Occipital lobe (tissue), 2 donors: Measurements from ENCODE around the gene SLC51B. TPM values are rescaled to one million over a fixed set of nuclear protein-coding genes. Genes with fewer than 3 reads are reported as not detected.
A peak's percentile ranks its signal among the peaks of the same experiment; 100 is the strongest.
"Not testable (repeated sequence)": the region's sequence is repeated elsewhere in the genome, so short reads cannot be mapped to it uniquely, and the experiment has no call there.

Experiments used
- DNase-seq: peaks from one replicate; lab custom pipeline; 2025; lab: John Stamatoyannopoulos, UW
- total RNA-seq: library from RNA; depleted of rRNA; stranded (reverse); fragments of >200 nt; gene quantifications from one replicate; pipeline ENCODE4 v1.2.3, GENCODE V29; 2014

Gene SLC51B
- total RNA-seq, 1 donor from 2014 or later: not detected

DNA sequence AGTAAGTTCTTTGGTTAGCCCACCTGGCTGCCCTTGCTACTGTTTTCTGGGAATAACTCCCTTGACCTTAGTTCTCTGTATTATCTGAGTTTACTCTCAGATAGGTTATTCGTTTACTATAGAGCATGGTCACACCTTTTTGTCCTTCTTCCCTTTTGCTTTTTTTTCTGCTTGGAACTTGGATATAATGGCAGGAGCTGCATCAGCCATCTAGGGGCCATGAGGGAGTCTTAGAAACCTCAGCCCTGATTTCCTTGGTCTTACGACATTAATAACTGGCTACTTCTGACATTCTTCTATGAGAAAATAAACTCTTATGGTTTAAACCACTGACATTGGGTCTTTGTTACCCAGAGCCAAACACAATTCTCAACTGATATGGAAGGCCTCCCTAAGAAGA, 3.4 kb upstream of the SLC51B start:
- DNase-seq: no peak

- no peak for DNase-seq
Observed at GRCh38 chr15:65042776-65043327, 2.3 kb upstream of the SLC51B start.

- not testable (repeated sequence) for DNase-seq
Observed at GRCh38 chr15:65044218-65044617, 969 bp upstream of the SLC51B start.

GRCh38 chr15:65048241-65048640, 3.1 kb downstream of the SLC51B start:
- no peak for DNase-seq

DNA sequence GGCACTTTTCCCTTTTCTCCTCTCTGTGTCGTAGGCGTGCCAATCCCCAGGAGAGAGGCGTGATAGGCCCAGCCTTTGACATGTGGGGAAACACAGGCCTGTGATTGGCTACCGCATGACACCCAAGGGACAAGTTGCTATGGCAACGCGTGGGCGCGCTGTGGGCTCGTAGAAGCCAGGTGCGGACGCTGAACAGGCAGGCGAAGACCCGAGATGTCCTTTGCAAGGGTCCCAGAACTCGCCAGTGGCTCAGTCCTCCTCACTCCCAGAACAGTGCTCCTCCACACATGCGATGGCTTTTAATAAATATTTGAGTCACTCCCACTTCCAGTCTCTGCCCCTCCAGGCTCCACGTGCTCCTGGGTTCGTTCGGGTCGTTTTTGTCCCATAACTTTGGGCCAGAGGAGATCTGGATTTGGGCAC, 4.2 kb downstream of the SLC51B start:
- DNase-seq: peak; percentile 90

GRCh38 chr15:65050270-65050669, 5.1 kb downstream of the SLC51B start:
- no peak for DNase-seq

- no peak for DNase-seq
Observed at GRCh38 chr15:65051266-65051665, 6.1 kb downstream of the SLC51B start.

GRCh38 chr15:65052956-65053355, 7.8 kb downstream of the SLC51B start:
- DNase-seq: no peak

GRCh38 chr15:65054333-65055200, 9.4 kb downstream of the SLC51B start:
- DNase-seq: peak; percentile 42

GRCh38 chr15:65055201-65055870, 10.1 kb downstream of the SLC51B start:
- no peak for DNase-seq

GRCh38 chr15:65056106-65056505, 10.9 kb downstream of the SLC51B start:
- DNase-seq: no peak

- DNase-seq: no peak
Observed at GRCh38 chr15:65056868-65057548, 11.8 kb downstream of the SLC51B start.

DNA sequence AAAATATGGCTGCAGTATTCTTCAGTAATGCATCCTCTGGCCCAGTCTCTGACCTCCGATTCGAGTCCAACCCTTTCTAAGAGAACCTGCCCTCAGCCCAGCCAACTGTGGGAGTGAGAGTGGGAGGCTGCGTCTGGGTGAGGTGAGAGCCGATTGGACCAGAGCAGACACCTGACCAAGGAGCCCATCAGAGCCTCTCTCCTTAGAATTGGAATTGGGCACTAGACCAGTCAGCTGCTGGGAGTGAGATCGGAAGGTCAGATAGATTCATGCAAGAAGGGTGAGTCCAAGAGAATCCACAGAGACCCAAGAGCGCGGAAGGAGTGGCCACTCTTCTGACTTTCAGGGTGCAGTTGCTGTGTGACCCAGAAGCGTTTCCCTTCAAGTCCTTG, 12.4 kb downstream of the SLC51B start:
- no peak for DNase-seq

DNA sequence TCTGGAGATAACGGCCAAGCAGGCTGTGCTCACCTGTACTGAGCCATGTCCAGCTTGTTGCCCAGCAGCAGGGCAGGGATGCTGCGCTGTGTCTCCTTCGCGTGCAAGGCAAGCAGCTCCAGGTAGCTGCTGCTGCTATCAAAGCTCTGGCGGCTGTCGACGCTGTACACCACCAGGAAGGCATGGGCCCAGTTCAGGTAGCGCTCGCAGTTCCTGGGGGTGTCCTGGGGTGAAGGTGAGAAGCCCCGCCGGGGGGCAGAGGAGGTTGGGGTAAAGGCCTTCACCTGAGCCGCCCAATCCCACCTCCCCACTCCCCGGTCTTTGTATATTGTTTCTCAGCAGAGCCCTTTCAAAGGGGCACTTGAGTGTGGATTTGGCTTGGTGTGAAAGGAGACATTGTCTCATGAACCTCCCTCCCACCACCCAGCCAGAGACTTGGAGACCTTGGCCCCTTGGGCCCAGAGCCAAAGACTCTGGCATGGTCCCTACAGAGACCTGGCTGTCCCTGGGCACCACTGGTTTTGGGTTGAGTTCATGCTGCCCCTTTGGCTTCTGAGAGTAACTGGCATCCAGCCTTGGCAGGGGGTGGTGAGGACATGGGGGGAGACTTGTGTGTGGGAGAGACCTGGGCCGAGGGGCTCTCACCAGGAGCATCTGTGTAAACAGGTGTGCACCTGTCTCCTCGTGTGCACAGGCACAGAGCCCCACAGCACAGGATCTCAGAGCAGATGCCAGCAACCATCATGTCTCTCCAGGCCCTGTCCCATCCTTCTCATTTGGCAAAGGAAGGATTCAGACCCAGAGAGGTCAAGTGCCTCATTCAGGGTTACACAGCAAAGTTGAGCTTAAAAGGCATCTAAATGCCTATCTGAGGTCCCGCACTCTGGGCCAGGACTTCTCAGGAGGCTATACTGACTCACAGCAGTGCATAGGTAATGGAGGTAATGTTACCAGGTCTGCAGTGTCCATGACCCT, 13.5 kb downstream of the SLC51B start:
- DNase-seq: no peak

DNA sequence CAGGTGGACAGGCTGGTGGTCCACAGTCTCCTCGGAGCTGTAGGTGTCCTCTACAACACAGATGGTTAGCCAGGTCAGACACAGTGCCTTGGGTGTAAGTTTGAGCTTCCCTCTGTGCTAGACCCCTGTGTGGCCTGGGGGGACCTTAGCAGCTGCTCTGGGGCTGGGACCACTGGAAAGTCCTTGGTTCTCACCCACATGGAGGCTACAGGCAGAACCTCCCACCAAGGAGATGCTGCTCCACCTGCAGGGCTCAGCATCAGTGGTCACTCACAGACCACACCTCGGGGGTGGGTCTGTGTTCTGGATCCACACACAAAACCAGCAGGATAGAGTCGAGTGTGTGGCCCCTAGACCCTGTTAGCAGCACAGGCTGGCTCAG, 14.2 kb downstream of the SLC51B start:
- DNase-seq: no peak

DNA sequence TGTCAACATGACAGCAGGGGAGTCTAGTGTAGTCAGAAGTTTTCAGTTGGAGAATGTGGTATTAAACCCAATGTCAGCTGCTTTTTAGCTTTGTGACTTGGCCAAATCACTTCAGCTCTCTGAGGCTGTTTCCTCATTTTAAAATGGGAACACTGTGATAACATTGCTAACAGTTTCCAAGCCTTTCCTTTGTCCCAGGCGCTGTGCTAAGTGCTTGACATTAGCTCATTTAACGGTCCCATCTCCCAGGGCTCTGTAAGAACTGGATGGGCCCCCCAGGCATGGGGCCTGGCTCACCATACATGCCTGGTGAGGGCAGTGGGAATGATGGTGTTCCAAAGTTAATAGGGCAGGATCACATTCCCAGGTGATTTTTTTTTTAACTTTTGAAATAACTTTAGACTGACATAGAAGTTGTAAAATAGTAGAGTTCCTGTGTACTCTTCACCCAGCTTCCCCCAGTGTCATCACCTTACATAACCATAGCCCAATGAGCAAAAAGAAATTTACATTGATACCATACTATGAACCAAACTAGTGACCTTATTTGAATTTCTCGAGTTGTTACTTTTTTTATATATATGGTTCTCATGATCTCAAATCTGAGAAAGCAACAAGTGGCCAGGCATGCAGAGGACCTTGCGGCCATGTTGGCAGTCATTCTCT, 14.9 kb downstream of the SLC51B start:
- no peak for DNase-seq

DNA sequence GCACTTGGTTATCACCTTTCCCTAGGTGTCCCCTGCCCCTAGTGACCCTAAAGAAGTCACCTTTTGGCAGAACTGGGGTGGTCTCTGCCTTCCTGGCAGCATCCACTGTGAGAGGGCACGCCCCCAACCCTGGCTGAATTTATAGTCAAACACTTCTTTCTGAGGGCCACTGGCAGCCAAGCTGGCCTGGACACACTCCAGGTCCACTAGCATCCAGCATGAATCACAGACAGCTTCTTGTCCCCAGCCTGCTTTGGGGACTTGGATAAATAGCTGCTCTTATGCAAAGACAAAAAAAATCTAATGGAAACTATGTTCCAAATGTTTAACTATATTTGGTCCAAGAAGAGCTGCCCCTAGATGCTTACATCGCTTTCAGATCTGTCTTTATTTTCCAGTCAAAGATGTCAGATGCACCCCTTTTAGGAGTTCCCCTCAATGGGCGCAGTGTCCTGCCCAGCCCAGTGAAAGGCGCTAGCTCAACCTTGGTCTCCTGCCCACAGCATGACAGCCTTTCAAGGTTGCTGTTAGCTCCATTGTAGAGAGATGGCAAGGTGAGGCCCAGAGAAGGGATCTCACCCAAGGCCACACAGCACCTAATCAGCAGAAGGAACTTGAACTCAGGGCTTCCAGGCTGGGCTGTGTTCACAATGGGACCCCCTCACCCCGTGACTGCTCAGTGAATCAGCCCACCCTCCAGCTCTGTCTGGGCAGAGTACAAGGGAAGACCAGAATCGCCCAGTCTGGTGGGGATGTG, 15.6 kb downstream of the SLC51B start:
- peak; percentile 24 for DNase-seq

DNA sequence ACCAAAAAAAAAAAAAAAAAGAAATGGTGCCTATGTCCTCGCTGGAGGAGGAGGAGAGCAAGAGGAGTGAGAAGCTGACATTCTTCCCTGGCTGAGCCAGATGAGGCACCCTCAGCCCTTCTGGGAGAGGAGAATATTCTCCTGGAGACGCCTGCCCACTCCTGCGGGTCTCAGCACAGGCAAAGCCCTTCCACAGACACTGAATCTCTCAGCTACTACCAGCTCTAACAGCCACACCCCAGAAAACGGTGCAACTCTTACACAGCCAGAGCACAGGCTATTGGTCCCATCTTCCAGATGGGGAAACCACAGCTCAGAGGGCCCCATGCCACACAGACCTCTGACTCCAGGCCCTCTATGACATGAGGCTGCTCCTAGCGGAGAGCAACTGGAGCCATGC, 16.9 kb downstream of the SLC51B start:
- no peak for DNase-seq

DNA sequence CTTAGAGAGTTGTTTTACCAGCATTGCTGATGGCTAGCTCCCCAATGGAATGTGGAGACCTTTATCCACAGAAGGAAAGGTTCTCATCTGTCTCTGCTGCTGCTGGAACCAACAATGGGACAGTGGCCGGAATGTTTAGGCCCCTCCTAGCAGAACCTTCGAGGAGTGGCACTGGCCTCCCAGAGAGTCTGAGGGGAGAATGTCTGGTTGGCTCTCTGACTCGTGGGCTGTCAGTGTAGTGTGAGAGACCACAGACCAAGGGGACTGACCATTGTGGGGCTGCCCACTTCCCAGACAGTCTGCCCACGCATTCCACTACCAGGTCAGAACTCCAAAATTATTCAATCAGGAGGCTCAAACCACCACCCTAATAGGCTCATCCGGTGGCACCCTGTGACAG, 17.5 kb downstream of the SLC51B start:
- no peak for DNase-seq
